ENCODE data around the gene ITGB8.

DNA sequence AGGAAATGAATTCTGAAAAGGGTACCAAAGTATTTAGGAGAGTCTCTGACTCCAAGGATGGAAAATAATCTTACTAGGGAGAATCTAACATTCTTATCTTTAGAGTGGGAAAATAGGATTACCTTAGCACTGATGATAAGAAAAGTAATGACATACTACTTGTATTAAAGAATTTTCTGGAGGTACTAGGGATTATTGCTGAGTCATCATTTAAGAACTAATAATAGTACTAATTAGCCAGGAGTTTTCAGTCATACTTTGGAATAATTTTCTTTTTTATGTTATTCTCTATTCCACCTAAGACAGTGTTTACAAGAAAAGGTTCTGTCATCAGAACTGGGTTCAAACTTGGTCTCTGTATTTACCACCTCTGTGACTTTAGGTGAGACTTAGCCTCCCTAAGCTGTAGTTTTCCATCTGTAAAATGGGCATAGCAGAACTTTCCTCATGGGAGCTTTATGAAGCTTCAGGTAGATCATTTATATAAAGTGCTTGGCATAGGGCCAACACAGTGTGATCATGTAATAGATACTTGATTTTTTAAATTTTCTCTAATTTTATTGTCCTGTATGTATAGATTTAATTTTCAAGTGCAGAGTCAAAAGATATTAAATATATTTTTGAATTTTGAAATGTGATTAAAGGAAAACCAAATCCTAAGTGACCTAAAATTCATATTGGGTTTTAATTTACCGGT, 20.4 kb downstream of the ITGB8 start:
- TF ChIP-seq, protein P1, sequence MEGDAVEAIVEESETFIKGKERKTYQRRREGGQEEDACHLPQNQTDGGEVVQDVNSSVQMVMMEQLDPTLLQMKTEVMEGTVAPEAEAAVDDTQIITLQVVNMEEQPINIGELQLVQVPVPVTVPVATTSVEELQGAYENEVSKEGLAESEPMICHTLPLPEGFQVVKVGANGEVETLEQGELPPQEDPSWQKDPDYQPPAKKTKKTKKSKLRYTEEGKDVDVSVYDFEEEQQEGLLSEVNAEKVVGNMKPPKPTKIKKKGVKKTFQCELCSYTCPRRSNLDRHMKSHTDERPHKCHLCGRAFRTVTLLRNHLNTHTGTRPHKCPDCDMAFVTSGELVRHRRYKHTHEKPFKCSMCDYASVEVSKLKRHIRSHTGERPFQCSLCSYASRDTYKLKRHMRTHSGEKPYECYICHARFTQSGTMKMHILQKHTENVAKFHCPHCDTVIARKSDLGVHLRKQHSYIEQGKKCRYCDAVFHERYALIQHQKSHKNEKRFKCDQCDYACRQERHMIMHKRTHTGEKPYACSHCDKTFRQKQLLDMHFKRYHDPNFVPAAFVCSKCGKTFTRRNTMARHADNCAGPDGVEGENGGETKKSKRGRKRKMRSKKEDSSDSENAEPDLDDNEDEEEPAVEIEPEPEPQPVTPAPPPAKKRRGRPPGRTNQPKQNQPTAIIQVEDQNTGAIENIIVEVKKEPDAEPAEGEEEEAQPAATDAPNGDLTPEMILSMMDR (IDR thresholded peaks at IDR 0.05) = no peak
- TF ChIP-seq POLR2A (IDR thresholded peaks at IDR 0.05) (no peak), EP300 (IDR thresholded peaks at IDR 0.05) (no peak)

Measured in upper lobe of left lung (tissue), 4 donors.